ELF-1 (cell line): ENCODE results near the gene AADACL4.

ENCODE experiments used
- DNase-seq: peaks from one replicate; pipeline ENCODE4 v3.0.0-alpha.2; 2016; ENCODE audit warnings: low read depth, low spot score

AADACL4 gene

GRCh38 chr1:12643785-12644184, at the start of gene AADACL4:
TSS of gene AADACL4 (plus strand) at chr1:12644085. CDS start at chr1:12644547, 462 bp downstream.
- DNase-seq, result no peak

- DNase-seq, result no peak
Measured at GRCh38 chr1:12594490-12594889, 49.4 kb upstream of the AADACL4 start.

- peak; percentile 67 for DNase-seq
Measured at GRCh38 chr1:12594966-12595756, 48.7 kb upstream of the AADACL4 start.

GRCh38 chr1:12595757-12596006, 48.2 kb upstream of the AADACL4 start:
- no peak for DNase-seq

- DNase-seq, result peak; percentile 93
Measured at GRCh38 chr1:12596007-12596821, 47.7 kb upstream of the AADACL4 start.

GRCh38 chr1:12597792-12598191, 46.1 kb upstream of the AADACL4 start:
- DNase-seq, result no peak

- DNase-seq, result no peak
Measured at GRCh38 chr1:12598974-12599373, 44.9 kb upstream of the AADACL4 start.

- DNase-seq, result no peak
Measured at GRCh38 chr1:12599657-12600056, 44.2 kb upstream of the AADACL4 start.

GRCh38 chr1:12600335-12600734, 43.5 kb upstream of the AADACL4 start:
- DNase-seq, result no peak

GRCh38 chr1:12600880-12601633, 42.8 kb upstream of the AADACL4 start:
- DNase-seq, result peak; percentile 77

- DNase-seq, result peak; percentile 67
Measured at GRCh38 chr1:12601700-12602658, 41.9 kb upstream of the AADACL4 start.

GRCh38 chr1:12602659-12603024, 41.2 kb upstream of the AADACL4 start:
- DNase-seq, result no peak

- DNase-seq, result no peak
Measured at GRCh38 chr1:12603224-12603623, 40.7 kb upstream of the AADACL4 start.

GRCh38 chr1:12604114-12604874, 39.6 kb upstream of the AADACL4 start:
- DNase-seq, result peak; percentile 78

- DNase-seq, result no peak
Measured at GRCh38 chr1:12604986-12605385, 38.9 kb upstream of the AADACL4 start.

- no peak for DNase-seq
Measured at GRCh38 chr1:12607263-12607662, 36.6 kb upstream of the AADACL4 start.

- no peak for DNase-seq
Measured at GRCh38 chr1:12608311-12608957, 35.5 kb upstream of the AADACL4 start.

GRCh38 chr1:12609469-12610003, 34.3 kb upstream of the AADACL4 start:
- DNase-seq, result no peak

GRCh38 chr1:12610305-12610935, 33.5 kb upstream of the AADACL4 start:
- no peak for DNase-seq
